GM23248 (cell line): ENCODE measurements around the gene ITGB2. TPM values are rescaled to one million over a fixed set of nuclear protein-coding genes. Genes with fewer than 3 reads are reported as not detected.
A peak's percentile ranks its signal among the peaks of the same experiment; 100 is the strongest.
"Not testable (repeated sequence)": the region's sequence is repeated elsewhere in the genome, so short reads cannot be mapped to it uniquely, and the experiment has no call there.

Experiments
- DNase-seq: peaks from one replicate; pipeline ENCODE4 v3.0.0-alpha.2; 2015
- H2AFZ ChIP-seq: fragments of 200-600 bp; sonication (generic); 2 replicates; pipeline ENCODE4 v1.6.1; 2016; ENCODE audit warnings: antibody characterized with exemption
- H3F3A ChIP-seq: fragments of 200-600 bp; sonication (generic); 2 replicates; pipeline ENCODE4 v1.6.1; 2016; ENCODE audit warnings: mild to moderate bottlenecking, antibody characterized with exemption, mixed run types; ENCODE audit not compliant: insufficient read depth
- H3K27ac ChIP-seq: fragments of 200-600 bp; sonication (generic); 2 replicates; pipeline ENCODE4 v1.5.1; 2016; ENCODE audit warnings: mild to moderate bottlenecking
- H3K27me3 ChIP-seq: fragments of 200-600 bp; sonication (generic); replicated peaks from 2 replicates; pipeline ENCODE4 v1.6.1; 2016; ENCODE audit warnings: mild to moderate bottlenecking; ENCODE audit not compliant: insufficient read depth
- H3K36me3 ChIP-seq: fragments of 200-600 bp; sonication (generic); 2 replicates; pipeline ENCODE4 v1.6.1; 2016; ENCODE audit warnings: low read depth, mild to moderate bottlenecking
- H3K4me1 ChIP-seq: fragments of 200-600 bp; sonication (generic); 2 replicates; pipeline ENCODE4 v1.6.1; 2016; ENCODE audit warnings: mild to moderate bottlenecking; ENCODE audit not compliant: insufficient read depth
- H3K4me2 ChIP-seq: fragments of 200-600 bp; sonication (generic); one replicate; pipeline ENCODE4 v1.6.1; 2016; ENCODE audit warnings: mild to moderate bottlenecking; ENCODE audit not compliant: unreplicated experiment
- H3K4me3 ChIP-seq: fragments of 200-600 bp; sonication (generic); 2 replicates; pipeline ENCODE4 v1.5.1; 2016; ENCODE audit warnings: mild to moderate bottlenecking
- H3K79me2 ChIP-seq: fragments of 200-600 bp; sonication (generic); 2 replicates; pipeline ENCODE4 v1.6.1; 2016; ENCODE audit warnings: mild to moderate bottlenecking; ENCODE audit not compliant: insufficient read depth
- H3K9ac ChIP-seq: fragments of 200-600 bp; sonication (generic); 2 replicates; pipeline ENCODE4 v1.6.1; 2016; ENCODE audit warnings: mild to moderate bottlenecking
- H3K9me2 ChIP-seq: fragments of 200-600 bp; sonication (generic); 2 replicates; pipeline ENCODE4 v1.6.1; 2016; ENCODE audit warnings: mixed run types, mild to moderate bottlenecking, moderate library complexity; ENCODE audit not compliant: insufficient read depth
- H3K9me3 ChIP-seq: fragments of 200-600 bp; sonication (generic); one replicate; pipeline ENCODE4 v1.6.1; 2017; ENCODE audit warnings: low read depth
- H4K20me1 ChIP-seq: fragments of 200-600 bp; sonication (generic); 2 replicates; pipeline ENCODE4 v1.6.0; 2016; ENCODE audit not compliant: insufficient read depth
- EZH2 ChIP-seq: fragments of 200-600 bp; sonication (generic); IDR thresholded peaks from 2 replicates; pipeline ENCODE4 v1.6.1; 2018; ENCODE audit warnings: antibody characterized with exemption, mild to moderate bottlenecking; ENCODE audit not compliant: insufficient read depth, poor library complexity, severe bottlenecking
- EZH2phosphoT487 ChIP-seq: fragments of 200-600 bp; sonication (generic); IDR thresholded peaks from 2 replicates; pipeline ENCODE4 v1.6.1; 2018; ENCODE audit warnings: antibody characterized with exemption, moderate library complexity, mild to moderate bottlenecking, low read depth; ENCODE audit not compliant: insufficient read depth
- WGBS, 2 experiments: methylation state at CpG; one replicate each; pipeline ENCODE4 v1.1.6; 2015 to 2017; ENCODE audit warnings: low lambda C conversion rate in 2 of 2, low coverage in 1 of 2; ENCODE audit errors: missing lambda C conversion rate in 2 of 2; 5-methylcytosine and 5-hydroxymethylcytosine counted together
- in situ Hi-C: fragments of 300-500 bp; cut with MboI; formaldehyde crosslinking; loops from 2 replicates; pipeline ENCODE4 v1.15.0; 2020
- polyA plus RNA-seq: library from polyadenylated mRNA; unstranded; fragments of >200 nt; fragmentation: Nextera tagmentation; extraction: Ambion mirVana; gene quantifications from 2 replicates; pipeline ENCODE4 v1.2.1, GENCODE V29; 2016
- total RNA-seq: library from RNA; depleted of rRNA; stranded (reverse); fragments of >200 nt; shearing (Covaris generic); gene quantifications from 2 replicates; pipeline ENCODE4 v1.2.3, GENCODE V29; 2014

ITGB2 gene
- total and polyA plus RNA-seq, 2 experiments from 2014 or later = 1.3 to 2.2 TPM

GRCh38 chr21:44883250-44883649, 37.4 kb downstream of the ITGB2 start:
- Histone ChIP-seq H3K79me2 (no peaks in the 10 kb centered on the region), H3K27me3 (no peaks in the 10 kb centered on the region), H3F3A (peaks cover 33% of the 10 kb centered on the region), H4K20me1 (no peaks in the 10 kb centered on the region), H3K4me1 (peaks cover 27% of the 10 kb centered on the region), H3K9ac (no peak overlapping the region), H3K9me3 (no peaks in the 10 kb centered on the region), H3K27ac (no peak overlapping the region), H3K4me2 (no peak overlapping the region), H3K9me2 (no peaks in the 10 kb centered on the region), H3K36me3 (no peaks in the 10 kb centered on the region), H2AFZ (no peak overlapping the region), H3K4me3 (no peak overlapping the region)
- DNase-seq = no peak
- 84 to 88% methylated on average over 11 of the region's 11 CpGs for WGBS, 2 experiments
- in situ Hi-C loops = no loop called here
- TF ChIP-seq EZH2phosphoT487 (no peak), EZH2 (no peak)

- WGBS, 2 experiments = 71 to 74% methylated on average over 6 of the region's 6 CpGs
- in situ Hi-C loops = no loop called here
Observed at GRCh38 chr21:44881198-44881872, 39.4 kb downstream of the ITGB2 start.

GRCh38 chr21:44880405-44881197, 40.1 kb downstream of the ITGB2 start:
- Histone ChIP-seq H3K9me3 (no peaks in the 10 kb centered on the region), H3K9me2 (no peaks in the 10 kb centered on the region), H4K20me1 (no peaks in the 10 kb centered on the region), H3K27ac (peak overlapping the region; percentile 53), H2AFZ (0 out of 2 replicates have a peak overlapping the region, but pooled peaks have one; percentile 9), H3K36me3 (no peaks in the 10 kb centered on the region), H3K27me3 (no peaks in the 10 kb centered on the region), H3K4me3 (no peak overlapping the region), H3F3A (peaks cover 33% of the 10 kb centered on the region), H3K4me2 (peak overlapping the region; percentile 55), H3K79me2 (no peaks in the 10 kb centered on the region), H3K4me1 (peaks cover 27% of the 10 kb centered on the region), H3K9ac (no peak overlapping the region)
- DNase-seq = peak; percentile 64
- in situ Hi-C loops = no loop called here
- whole genome bisulfite sequencing, 2 experiments = 52 to 54% methylated on average over 8 of the region's 8 CpGs
- TF ChIP-seq EZH2 (no peak), EZH2phosphoT487 (no peak)

More at GRCh38 chr21:44881198-44881872, 39.4 kb downstream of the ITGB2 start:
- H3K9me2 ChIP-seq = no peaks in the 10 kb centered on the region
- H3K4me3 ChIP-seq = no peak overlapping the region
- no peaks in the 10 kb centered on the region for H3K9me3 ChIP-seq
- H3K9ac ChIP-seq = no peak overlapping the region
- no peak for TF ChIP-seq EZH2phosphoT487
- no peak for TF ChIP-seq EZH2
- H3K36me3 ChIP-seq = no peaks in the 10 kb centered on the region
- H3K4me1 ChIP-seq = peaks cover 27% of the 10 kb centered on the region
- H3K79me2 ChIP-seq = no peaks in the 10 kb centered on the region
- H4K20me1 ChIP-seq = no peaks in the 10 kb centered on the region
- 0 out of 2 replicates have a peak overlapping the region, but pooled peaks have one; percentile 9 for H2AFZ ChIP-seq
- H3K4me2 ChIP-seq = peak overlapping the region; percentile 55
- peaks cover 33% of the 10 kb centered on the region for H3F3A ChIP-seq
- H3K27ac ChIP-seq = peak overlapping the region; percentile 53
- DNase-seq = peak; percentile 77
- H3K27me3 ChIP-seq = no peaks in the 10 kb centered on the region

GRCh38 chr21:44879238-44879637, 41.5 kb downstream of the ITGB2 start:
- H3K9me2 ChIP-seq, H3K27ac ChIP-seq, DNase-seq, H2AFZ ChIP-seq, H3K4me2 ChIP-seq, H3K36me3 ChIP-seq, H3K27me3 ChIP-seq, H3K79me2 ChIP-seq, in situ Hi-C loops, H3K9ac ChIP-seq, H3K9me3 ChIP-seq, H3K4me3 ChIP-seq, H4K20me1 ChIP-seq: not testable (repeated sequence)
- 82 to 83% methylated on average over 8 of the region's 8 CpGs for WGBS, 2 experiments
- Histone ChIP-seq H3K4me1 (peaks cover 32% of the 10 kb centered on the region), H3F3A (peaks cover 33% of the 10 kb centered on the region)
